Upper lobe of right lung (tissue), 1 donor: ENCODE measurements around the gene RSPO3. TPM values are rescaled to one million over a fixed set of nuclear protein-coding genes. Genes with fewer than 3 reads are reported as not detected.

ENCODE experiments used
- ATAC-seq: fragments of 200-7000 bp; cut with Tn5 transposase; one replicate; pipeline ENCODE4 v1.9.1; 2020; ENCODE audit warnings: mild to moderate bottlenecking, moderate library complexity
- DNase-seq: peaks from one replicate; pipeline ENCODE4 v3.0.0-alpha.2; 2020
- H3K27ac ChIP-seq: fragments of 200-600 bp; one replicate; pipeline ENCODE4 v1.8.0; 2022
- H3K27me3 ChIP-seq: fragments of 200-600 bp; one replicate; pipeline ENCODE4 v1.8.0; 2022; ENCODE audit warnings: mild to moderate bottlenecking
- H3K36me3 ChIP-seq: fragments of 200-600 bp; one replicate; pipeline ENCODE4 v1.8.0; 2022
- H3K4me1 ChIP-seq: fragments of 200-600 bp; one replicate; pipeline ENCODE4 v1.8.0; 2022
- H3K4me3 ChIP-seq: fragments of 200-600 bp; one replicate; pipeline ENCODE4 v1.8.0; 2022; ENCODE audit warnings: mild to moderate bottlenecking
- H3K9me3 ChIP-seq: fragments of 200-600 bp; one replicate; pipeline ENCODE4 v1.8.0; 2022
- intact Hi-C: fragments of 100-400 bp; cut with DNase I; formaldehyde crosslinking; loops from one replicate; pipeline ENCODE4 v1.11.0; 2022
- total RNA-seq: library from RNA; stranded (reverse); fragmentation: NEBNext Ultra II Directional; extraction: Animal tissue kit (Norgen Biotek cat#: 25700); gene quantifications from one replicate; pipeline ENCODE4 v1.2.1, GENCODE V29; 2021
- TF ChIP-seq, protein P1 (sequence below): fragments of 200-600 bp; IDR thresholded peaks from one replicate; pipeline ENCODE4 v1.8.0; 2022; ENCODE audit warnings: antibody characterized with exemption
- donor health status: DM: no; HTN: yes; CAD: no; lungs with severe emphysema.

RSPO3 gene
- total RNA-seq, 1 donor from 2014 or later: 6.2 TPM

DNA sequence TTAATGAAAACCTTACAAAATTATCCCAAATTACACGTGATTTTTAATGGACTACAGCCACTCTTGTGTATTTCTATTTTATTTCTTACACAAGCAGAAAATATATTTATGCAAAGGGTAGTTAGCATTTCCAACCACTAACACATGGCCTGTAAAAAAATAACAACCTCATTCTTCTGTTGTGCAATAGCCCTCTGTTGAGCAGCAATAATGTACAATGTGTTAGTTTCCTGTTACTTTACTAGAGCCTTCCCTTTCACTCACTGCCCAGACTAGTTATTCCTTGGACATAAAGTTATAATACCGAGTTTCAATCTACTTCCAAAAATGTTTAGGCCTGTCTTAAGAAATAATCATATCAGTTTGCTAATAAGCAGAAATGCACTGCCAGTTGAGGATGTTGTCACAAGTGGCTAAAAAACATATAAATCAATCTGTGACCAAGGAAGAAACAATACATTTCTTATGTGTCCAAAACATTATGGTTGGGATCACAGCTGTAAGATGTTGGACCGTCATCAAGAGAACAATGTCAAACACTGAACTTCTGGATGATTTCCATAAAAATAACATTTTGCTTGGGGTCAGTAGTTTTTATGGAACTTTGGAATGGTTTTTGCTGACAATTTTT, 74.6 kb downstream of the RSPO3 start:
- peak; percentile 87 for ATAC-seq
- Histone ChIP-seq H3K27me3 (no peaks in the 10 kb centered on the region), H3K4me3 (no peak overlapping the region), H3K36me3 (no peaks in the 10 kb centered on the region), H3K9me3 (no peaks in the 10 kb centered on the region), H3K27ac (peak overlapping the region; percentile 47), H3K4me1 (peaks cover 20% of the 10 kb centered on the region)
- DNase-seq: no peak
- intact Hi-C loops: no loop called here
- TF ChIP-seq, protein P1, sequence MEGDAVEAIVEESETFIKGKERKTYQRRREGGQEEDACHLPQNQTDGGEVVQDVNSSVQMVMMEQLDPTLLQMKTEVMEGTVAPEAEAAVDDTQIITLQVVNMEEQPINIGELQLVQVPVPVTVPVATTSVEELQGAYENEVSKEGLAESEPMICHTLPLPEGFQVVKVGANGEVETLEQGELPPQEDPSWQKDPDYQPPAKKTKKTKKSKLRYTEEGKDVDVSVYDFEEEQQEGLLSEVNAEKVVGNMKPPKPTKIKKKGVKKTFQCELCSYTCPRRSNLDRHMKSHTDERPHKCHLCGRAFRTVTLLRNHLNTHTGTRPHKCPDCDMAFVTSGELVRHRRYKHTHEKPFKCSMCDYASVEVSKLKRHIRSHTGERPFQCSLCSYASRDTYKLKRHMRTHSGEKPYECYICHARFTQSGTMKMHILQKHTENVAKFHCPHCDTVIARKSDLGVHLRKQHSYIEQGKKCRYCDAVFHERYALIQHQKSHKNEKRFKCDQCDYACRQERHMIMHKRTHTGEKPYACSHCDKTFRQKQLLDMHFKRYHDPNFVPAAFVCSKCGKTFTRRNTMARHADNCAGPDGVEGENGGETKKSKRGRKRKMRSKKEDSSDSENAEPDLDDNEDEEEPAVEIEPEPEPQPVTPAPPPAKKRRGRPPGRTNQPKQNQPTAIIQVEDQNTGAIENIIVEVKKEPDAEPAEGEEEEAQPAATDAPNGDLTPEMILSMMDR: no peak

GRCh38 chr6:127195833-127196232, 77.4 kb downstream of the RSPO3 start:
- no peaks in the 10 kb centered on the region for H3K36me3 ChIP-seq
- no peak for DNase-seq
- no peak overlapping the region for H3K27ac ChIP-seq
- no peaks in the 10 kb centered on the region for H3K27me3 ChIP-seq
- intact Hi-C loops: no loop called here
- no peaks in the 10 kb centered on the region for H3K9me3 ChIP-seq
- H3K4me1 ChIP-seq: peaks cover 20% of the 10 kb centered on the region
- TF ChIP-seq, protein P1: no peak
- H3K4me3 ChIP-seq: no peak overlapping the region
- ATAC-seq: no peak

GRCh38 chr6:127198549-127198948, 80.1 kb downstream of the RSPO3 start:
- peak; percentile 86 for ATAC-seq
- Histone ChIP-seq H3K9me3 (no peaks in the 10 kb centered on the region), H3K4me1 (peaks cover 7% of the 10 kb centered on the region), H3K27me3 (no peaks in the 10 kb centered on the region), H3K36me3 (no peaks in the 10 kb centered on the region), H3K4me3 (no peak overlapping the region), H3K27ac (peak overlapping the region; percentile 43)
- intact Hi-C loops: no loop called here
- no peak for DNase-seq
- TF ChIP-seq, protein P1: no peak

GRCh38 chr6:127199470-127199869, 81.0 kb downstream of the RSPO3 start:
- intact Hi-C loops: no loop called here
- H3K36me3 ChIP-seq: no peaks in the 10 kb centered on the region
- H3K27me3 ChIP-seq: no peaks in the 10 kb centered on the region
- ATAC-seq (no peak), DNase-seq (no peak)
- TF ChIP-seq, protein P1: no peak
- no peaks in the 10 kb centered on the region for H3K4me1 ChIP-seq
- H3K27ac ChIP-seq: peak overlapping the region; percentile 44
- no peaks in the 10 kb centered on the region for H3K9me3 ChIP-seq
- no peak overlapping the region for H3K4me3 ChIP-seq

DNA sequence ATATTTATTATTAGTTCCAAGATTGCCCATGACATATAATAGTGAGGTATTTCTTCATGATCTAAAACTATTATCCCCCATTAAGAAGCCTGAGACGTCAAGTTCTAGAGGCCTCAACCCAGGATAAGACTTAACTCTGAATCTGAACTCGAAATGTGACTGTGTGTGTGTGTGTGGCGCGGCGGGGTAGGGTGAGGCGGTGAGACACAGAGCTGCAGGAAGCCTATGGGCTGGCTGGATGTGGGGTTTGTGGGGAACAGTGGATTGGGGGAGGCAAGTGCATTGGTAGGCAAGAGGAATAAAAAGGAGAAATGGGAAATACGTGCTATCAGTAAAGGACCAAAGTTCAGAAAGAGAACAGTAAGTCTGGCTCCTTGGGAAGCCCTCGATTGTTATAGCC, 81.6 kb downstream of the RSPO3 start:
- Histone ChIP-seq H3K27me3 (no peaks in the 10 kb centered on the region), H3K36me3 (no peaks in the 10 kb centered on the region), H3K4me1 (no peaks in the 10 kb centered on the region), H3K27ac (peak overlapping the region; percentile 44), H3K4me3 (no peak overlapping the region), H3K9me3 (no peaks in the 10 kb centered on the region)
- DNase-seq: no peak
- TF ChIP-seq, protein P1: no peak
- intact Hi-C loops: no loop called here
- ATAC-seq: peak; percentile 28

- H3K27me3 ChIP-seq: no peaks in the 10 kb centered on the region
- no peaks in the 10 kb centered on the region for H3K36me3 ChIP-seq
- H3K9me3 ChIP-seq: no peaks in the 10 kb centered on the region
- peak; percentile 15 for ATAC-seq
- intact Hi-C loops: no loop called here
- no peak overlapping the region for H3K27ac ChIP-seq
- TF ChIP-seq, protein P1: no peak
- no peak for DNase-seq
- no peaks in the 10 kb centered on the region for H3K4me1 ChIP-seq
- no peak overlapping the region for H3K4me3 ChIP-seq
Measured at GRCh38 chr6:127201321-127201720, 82.8 kb downstream of the RSPO3 start.
